Heart left ventricle (tissue), 16 donors: ENCODE results near the gene RPUSD2. TPM values are rescaled to one million over a fixed set of nuclear protein-coding genes. Genes with fewer than 3 reads are reported as not detected.

Experiments used
- ATAC-seq, 4 donors: fragments of 200-7000 bp; cut with Tn5 transposase; one replicate each; pipeline ENCODE4 v1.9.1; 2020 to 2022; ENCODE audit warnings: moderate library complexity in 4 of 4, mild to moderate bottlenecking in 3 of 4, moderate number of reproducible peaks in 1 of 4
- DNase-seq, 5 donors: peaks; one replicate each; pipeline ENCODE4 v3.0.0-alpha.2; 2020
- H3K27ac ChIP-seq, 12 donors: fragments of 200-600 bp; sonication (generic) in 4 of 12; one replicate each; pipeline versions ENCODE4 v1.5.0 to v1.8.0; 2016 to 2022; ENCODE audit warnings: mild to moderate bottlenecking in 2 of 12
- H3K27me3 ChIP-seq, 9 donors: fragments of 200-600 bp; sonication (generic) in 2 of 9; one replicate each; pipeline versions ENCODE4 v1.5.1 to v1.8.0; 2016 to 2022; ENCODE audit warnings: mild to moderate bottlenecking in 3 of 9
- H3K36me3 ChIP-seq, 9 donors: fragments of 200-600 bp; sonication (generic) in 2 of 9; one replicate each; pipeline versions ENCODE4 v1.5.0 to v1.8.0; 2018 to 2022; ENCODE audit warnings: mild to moderate bottlenecking in 2 of 9
- H3K4me1 ChIP-seq, 12 donors: fragments of 200-600 bp; sonication (generic) in 4 of 12; one replicate each; pipeline versions ENCODE4 v1.5.0 to v1.8.0; 2016 to 2022; ENCODE audit warnings: mild to moderate bottlenecking in 3 of 12
- H3K4me3 ChIP-seq, 12 donors: fragments of 200-600 bp; sonication (generic) in 4 of 12; one replicate each; pipeline versions ENCODE4 v1.5.0 to v1.8.0; 2017 to 2022; ENCODE audit warnings: mild to moderate bottlenecking in 9 of 12, moderate library complexity in 4 of 12
- H3K9me3 ChIP-seq, 12 donors: fragments of 200-600 bp; sonication (generic) in 4 of 12; one replicate each; pipeline versions ENCODE4 v1.5.0 to v1.8.0; 2016 to 2022; ENCODE audit warnings: mild to moderate bottlenecking in 1 of 12
- CTCF ChIP-seq, 12 donors: fragments of 200-600 bp; sonication (generic) in 4 of 12; IDR thresholded peaks; one replicate each; pipeline versions ENCODE4 v1.5.0 to v1.8.0; 2018 to 2022; ENCODE audit warnings: antibody characterized with exemption in 12 of 12, mild to moderate bottlenecking in 5 of 12
- POLR2A ChIP-seq, 2 donors: fragments of 450-650 bp; IDR thresholded peaks; one replicate each; pipeline ENCODE4 v1.6.1; 2017; ENCODE audit warnings: antibody characterized with exemption in 2 of 2, mild to moderate bottlenecking in 2 of 2, moderate library complexity in 2 of 2
- WGBS, 4 donors: extraction: QIAGEN DNeasy Blood & Tissue Kit in 2 of 4; methylation state at CpG; one replicate each; pipeline versions ENCODE4 v1.1.5 to v1.1.7; 2013 to 2018; 5-methylcytosine and 5-hydroxymethylcytosine counted together
- intact Hi-C, 10 donors: fragments of 100-400 bp; cut with DNase I; formaldehyde crosslinking; loops; one replicate each; pipeline versions ENCODE4 v1.11.1 to v1.14.2; 2022
- polyA plus RNA-seq, 2 donors: library from polyadenylated mRNA; stranded (reverse); fragments of 200-250 nt; gene quantifications; one replicate each; pipeline ENCODE4 v1.2.3, GENCODE V29; 2013
- total RNA-seq, 9 donors: library from RNA; depleted of rRNA in 2 of 9; stranded (reverse); fragments of >200 nt in 2 of 9; fragmentation: NEBNext Ultra II Directional in 3 of 9; extraction: Animal tissue kit (Norgen Biotek cat#: 25700) in 3 of 9; gene quantifications; one replicate each; pipeline versions ENCODE4 v1.1.0 to v1.2.4, GENCODE V29; 2016 to 2023
- donor health status: ischemic (EF 13 %, LVEDD 7.1; RV severe dilation, severe dysfunction).
- donor health status: healthy with polysubstance abuse.
- donor health status: DM: no; HTN: yes; CAD: no.
- donor health status: DM: no; HTN: no; CAD: no.
- donor health status: ischemic (EF 25% LVEDD 6.9; RV normal size, moderate dysfunction).
- donor health status: ischemic (EF 25% LVEDD 5.7; RV mildly dilated, moderate dysfunction).
- donor health status: healthy.
- donor health status: DM: yes; HTN: yes; CAD: no.
- donor health status: ischemic (EF 35%, LVEDD 5.7; RV mildly dilated, moderate dysfunction).
- donor health status: nonischemic (EF 11% LVEDD 7.7; RV severe dilation, severe dysfunction).
- donor health status: DM: yes; HTN: yes; CAD: no.
- donor health status: PGD.
- donor health status: ischemic (EF 29% LVEDD 5.4; RV normal size, mild dysfunction).
- donor health status: nonischemic (EF 23%, LVEDD 6.1; RV moderate dilation, normal function).

RPUSD2 gene
- total and polyA plus RNA-seq, 11 donors: 5.8 to 11.0 (median 9.0) TPM

DNA sequence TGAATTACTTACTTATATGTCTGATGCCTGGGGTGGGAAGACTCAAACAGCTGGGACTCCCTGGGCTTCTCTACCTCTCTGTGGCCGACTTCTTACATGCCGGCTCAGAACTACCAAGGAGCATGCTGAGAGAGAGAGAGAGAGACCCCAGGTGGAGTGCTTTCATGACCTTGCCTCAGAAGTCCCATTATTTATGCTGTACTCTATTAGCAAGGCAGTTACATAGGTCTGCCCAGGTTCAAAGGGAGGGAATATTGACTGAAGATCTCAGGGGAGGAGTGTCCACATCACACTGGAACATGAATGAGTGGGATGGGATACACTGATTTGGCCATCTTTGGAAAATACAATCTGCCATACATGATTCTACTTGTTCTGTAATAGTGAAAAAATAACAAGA lies 20.5 kb upstream of the RPUSD2 start:
- Histone ChIP-seq H3K4me1 (peaks cover 0 to 50% (median 17%) of the 10 kb centered on the region in 12 donors), H3K27me3 (no peaks in the 10 kb centered on the region), H3K9me3 (no peaks in the 10 kb centered on the region), H3K36me3 (peaks cover 0 to 54% (median 14%) of the 10 kb centered on the region in 9 donors), H3K4me3 (no peak overlapping the region), H3K27ac (peak overlapping the region in 1 of 12 donors; percentile 91)
- 96 to 100% (median 99%) methylated on average over 2 of the region's 2 CpGs for WGBS, 4 donors
- DNase-seq: no peak
- ATAC-seq: no peak
- intact Hi-C loops: no loop called here
- no peak for TF ChIP-seq CTCF (IDR thresholded peaks at IDR 0.05)
- no peak for TF ChIP-seq POLR2A (IDR thresholded peaks at IDR 0.05)

DNA sequence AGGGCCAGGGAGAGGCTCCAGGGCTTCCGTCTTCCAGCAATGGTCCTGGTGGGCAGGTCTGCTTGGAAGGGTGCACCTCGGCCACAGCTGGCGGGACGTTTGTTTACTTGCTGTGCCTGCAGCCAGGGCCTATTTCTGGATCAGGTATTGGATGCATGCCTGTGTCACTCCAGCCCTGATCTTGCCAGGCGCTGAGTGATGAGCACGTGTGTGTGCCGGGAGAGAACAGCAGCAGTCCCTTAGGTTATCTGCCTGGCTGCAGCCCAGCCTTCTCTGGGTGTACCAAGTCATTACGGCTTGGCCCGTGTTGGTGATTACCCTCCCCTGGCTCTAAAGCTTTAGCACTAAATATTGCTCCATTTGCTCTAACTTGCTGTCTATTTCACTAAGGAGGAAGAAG lies 19.2 kb upstream of the RPUSD2 start:
- peaks cover 0 to 63% (median 19%) of the 10 kb centered on the region in 9 donors for H3K36me3 ChIP-seq

GRCh38 chr15:40550341-40551037 lies 18.6 kb upstream of the RPUSD2 start:
- peak; percentile 14 to 38 (median 20) for ATAC-seq
- Histone ChIP-seq H3K9me3 (no peaks in the 10 kb centered on the region), H3K4me3 (no peak overlapping the region), H3K27ac (peak overlapping the region; percentile 28 to 91 (median 82)), H3K36me3 (peaks cover 0 to 69% (median 24%) of the 10 kb centered on the region in 9 donors), H3K27me3 (no peaks in the 10 kb centered on the region), H3K4me1 (peaks cover 0 to 57% (median 26%) of the 10 kb centered on the region in 12 donors)
- TF ChIP-seq POLR2A (IDR thresholded peaks at IDR 0.05) (no peak), CTCF (IDR thresholded peaks at IDR 0.05) (no peak)
- 68 to 78% (median 72%) methylated on average over 6 of the region's 6 CpGs for WGBS, 4 donors
- no peak for DNase-seq
- intact Hi-C loops: no loop called here

More for the DNA sequence above, 19.2 kb upstream of the RPUSD2 start:
- DNase-seq (peak; percentile 83 to 95 (median 88)), ATAC-seq (peak; percentile 96 to 97 (median 96))
- H3K27ac ChIP-seq: peak overlapping the region; percentile 28 to 91 (median 82)
- TF ChIP-seq CTCF (IDR thresholded peaks at IDR 0.05) (no peak), POLR2A (IDR thresholded peaks at IDR 0.05) (no peak)
- no peaks in the 10 kb centered on the region for H3K27me3 ChIP-seq
- H3K4me1 ChIP-seq: peaks cover 0 to 57% (median 26%) of the 10 kb centered on the region in 12 donors
- H3K4me3 ChIP-seq: no peak overlapping the region
- no peaks in the 10 kb centered on the region for H3K9me3 ChIP-seq
- 36 to 60% (median 42%) methylated on average over 5 to 9 of the region's 9 CpGs for WGBS, 4 donors
- intact Hi-C loops: no loop called here

GRCh38 chr15:40554161-40554525 lies 15.0 kb upstream of the RPUSD2 start:
- no peak for DNase-seq
- Histone ChIP-seq H3K4me3 (no peak overlapping the region), H3K27me3 (no peaks in the 10 kb centered on the region), H3K4me1 (peaks cover 0 to 47% (median 24%) of the 10 kb centered on the region in 12 donors), H3K36me3 (peaks cover 0 to 68% (median 41%) of the 10 kb centered on the region in 9 donors), H3K27ac (peak overlapping the region in 8 of 12 donors; percentile 3 to 74 (median 50)), H3K9me3 (no peaks in the 10 kb centered on the region)
- intact Hi-C loops: no loop called here
- no peak for ATAC-seq
- WGBS, 4 donors: 59 to 73% (median 67%) methylated on average over 4 of the region's 4 CpGs
- TF ChIP-seq CTCF (IDR thresholded peaks at IDR 0.05) (no peak), POLR2A (IDR thresholded peaks at IDR 0.05) (no peak)
